K562 (cell line): ENCODE data around the gene HEPHL1. TPM values are rescaled to one million over a fixed set of nuclear protein-coding genes. Genes with fewer than 3 reads are reported as not detected.

Experiments
- BRD4 ChIP-seq: fragments of 200-600 bp; sonication (generic); IDR thresholded peaks from 2 replicates; pipeline ENCODE4 v1.6.1; 2017; ENCODE audit warnings: inconsistent platforms
- CEBPB ChIP-seq: fragments of 450-650 bp; IDR thresholded peaks from 2 replicates; pipeline ENCODE4 v1.6.1; 2016; ENCODE audit warnings: missing genetic modification characterization, missing compliant biosample characterization
- CREB1 ChIP-seq, 2 experiments: sonication (generic) in 1 of 2; formaldehyde crosslinking in 1 of 2; IDR thresholded peaks; 2 replicates each; pipeline versions ENCODE4 v1.6.1 to v1.8.0; 2012 to 2022; ENCODE audit warnings: inconsistent platforms in 1 of 2, mild to moderate bottlenecking in 1 of 2, missing genetic modification reagents in 1 of 2, moderate library complexity in 1 of 2
- FOXJ3 ChIP-seq: sonication (generic); formaldehyde crosslinking; IDR thresholded peaks from 2 replicates; pipeline ENCODE4 v1.4.0; 2020; ENCODE audit warnings: mild to moderate bottlenecking, missing genetic modification reagents
- HCFC1 ChIP-seq: IDR thresholded peaks from 2 replicates; pipeline ENCODE4 v1.6.1; 2012; ENCODE audit warnings: low read depth, low read length, improper control_type of control experiment
- ILF3 ChIP-seq: fragments of 450-650 bp; IDR thresholded peaks from 2 replicates; pipeline ENCODE4 v1.6.1; 2018; ENCODE audit warnings: antibody characterized with exemption, mild to moderate bottlenecking, moderate library complexity, borderline replicate concordance
- MTA3 ChIP-seq: fragments of 450-650 bp; formaldehyde crosslinking; IDR thresholded peaks from 2 replicates; pipeline ENCODE4 v1.6.1; 2017; ENCODE audit warnings: mild to moderate bottlenecking, borderline replicate concordance
- NFIX ChIP-seq: fragments of 250-450 bp; sonication (Bioruptor Pico); IDR thresholded peaks from 2 replicates; pipeline ENCODE4 v1.4.0; 2020; ENCODE audit warnings: low read depth, mild to moderate bottlenecking, moderate library complexity
- PHF21A ChIP-seq: fragments of 450-650 bp; IDR thresholded peaks from 2 replicates; pipeline ENCODE4 v1.6.1; 2017; ENCODE audit warnings: low read depth, borderline replicate concordance
- PYGO2 ChIP-seq: fragments of 450-650 bp; IDR thresholded peaks from 2 replicates; pipeline ENCODE4 v1.6.1; 2016; ENCODE audit warnings: mild to moderate bottlenecking, missing genetic modification characterization, moderate library complexity, missing compliant biosample characterization
- SIN3B ChIP-seq: fragments of 450-650 bp; IDR thresholded peaks from 2 replicates; pipeline ENCODE4 v1.6.1; 2017; ENCODE audit warnings: low read depth, mild to moderate bottlenecking, moderate library complexity
- THRAP3 ChIP-seq: fragments of 450-650 bp; IDR thresholded peaks from 2 replicates; pipeline ENCODE4 v1.6.1; 2016; ENCODE audit warnings: mild to moderate bottlenecking, inconsistent platforms, borderline replicate concordance
- TOE1 ChIP-seq, 2 experiments: fragments of 450-650 bp in 1 of 2; sonication (generic) in 1 of 2; formaldehyde crosslinking in 1 of 2; IDR thresholded peaks; 2 replicates each; pipeline versions ENCODE4 v1.7.1 to v1.8.0; 2016 to 2022; ENCODE audit warnings: borderline replicate concordance in 2 of 2, mild to moderate bottlenecking in 2 of 2, antibody characterized with exemption in 1 of 2, inconsistent platforms in 1 of 2, low read depth in 1 of 2, missing genetic modification reagents in 1 of 2, moderate library complexity in 1 of 2
- ZNF146 ChIP-seq: IDR thresholded peaks from one replicate; pipeline ENCODE4 v1.6.1; 2018; ENCODE audit warnings: missing compliant biosample characterization; ENCODE audit not compliant: unreplicated experiment
- ZNF165 ChIP-seq: fragments of 250-450 bp; sonication (Bioruptor Pico); IDR thresholded peaks from 2 replicates; pipeline ENCODE4 v1.4.0; 2020; ENCODE audit warnings: borderline replicate concordance
- ZNF175 ChIP-seq: fragments of 200-800 bp; sonication (Bioruptor generic); IDR thresholded peaks from 2 replicates; pipeline ENCODE4 v1.6.1; 2016; ENCODE audit warnings: low read depth, mild to moderate bottlenecking, missing genetic modification characterization, missing compliant biosample characterization
- ZNF76 ChIP-seq: fragments of 250-450 bp; sonication (Bioruptor Pico); IDR thresholded peaks from 2 replicates; pipeline ENCODE4 v1.4.0; 2020; ENCODE audit warnings: mild to moderate bottlenecking, moderate library complexity, borderline replicate concordance
- polyA plus RNA-seq, 8 experiments: library from polyadenylated mRNA; depleted of rRNA in 4 of 8; stranded (reverse) in 5 of 8; unstranded in 3 of 8; fragments of >200 nt; fragmentation: Nextera tagmentation in 2 of 8; fragmentation: Illumina TruSeq in 1 of 8; extraction: Ambion mirVana in 2 of 8; extraction: Trizol in 1 of 8; gene quantifications; 2 replicates each; pipeline versions ENCODE4 v1.2.1 to v1.2.3, GENCODE V29; 2011 to 2014; ENCODE audit warnings: inconsistent platforms in 1 of 8, missing spikeins in 1 of 8
- total RNA-seq, 7 experiments: library from RNA; depleted of rRNA in 6 of 7; stranded (reverse); fragments of >200 nt in 6 of 7; fragmentation: Illumina TruSeq in 2 of 7; extraction: Trizol in 2 of 7; gene quantifications; 2 replicates each; pipeline versions ENCODE4 v1.2.1 to v1.2.3, GENCODE V29; 2011 to 2021; ENCODE audit warnings: low replicate concordance in 1 of 7
- TF ChIP-seq, protein P1 (sequence below): fragments of 450-650 bp; IDR thresholded peaks from 2 replicates; pipeline ENCODE4 v1.7.1; 2018; ENCODE audit warnings: mild to moderate bottlenecking, low read depth; ENCODE audit not compliant: partially characterized antibody
- TF ChIP-seq, protein P2 (sequence below), 2 experiments: fragments of 450-650 bp in 1 of 2; sonication (generic) in 1 of 2; formaldehyde crosslinking in 1 of 2; IDR thresholded peaks in 1 of 2; conservative IDR thresholded peaks in 1 of 2; 2 replicates each; pipeline versions ENCODE4 v1.6.1 to v1.8.1; 2016 to 2023; ENCODE audit warnings: mild to moderate bottlenecking in 2 of 2, moderate library complexity in 2 of 2, inconsistent platforms in 1 of 2, missing genetic modification reagents in 1 of 2
- TF ChIP-seq, protein P3 (sequence below): fragments of 250-450 bp; sonication (Bioruptor Pico); IDR thresholded peaks from 2 replicates; pipeline ENCODE4 v1.4.0; 2020; ENCODE audit warnings: mild to moderate bottlenecking, moderate library complexity, borderline replicate concordance

Gene HEPHL1
- total and polyA plus RNA-seq, 9 of the 15 experiments (the other 6 are each of a cell fraction or from before 2014, with no cell fraction given), result 0.01 TPM; not detected in 8

DNA sequence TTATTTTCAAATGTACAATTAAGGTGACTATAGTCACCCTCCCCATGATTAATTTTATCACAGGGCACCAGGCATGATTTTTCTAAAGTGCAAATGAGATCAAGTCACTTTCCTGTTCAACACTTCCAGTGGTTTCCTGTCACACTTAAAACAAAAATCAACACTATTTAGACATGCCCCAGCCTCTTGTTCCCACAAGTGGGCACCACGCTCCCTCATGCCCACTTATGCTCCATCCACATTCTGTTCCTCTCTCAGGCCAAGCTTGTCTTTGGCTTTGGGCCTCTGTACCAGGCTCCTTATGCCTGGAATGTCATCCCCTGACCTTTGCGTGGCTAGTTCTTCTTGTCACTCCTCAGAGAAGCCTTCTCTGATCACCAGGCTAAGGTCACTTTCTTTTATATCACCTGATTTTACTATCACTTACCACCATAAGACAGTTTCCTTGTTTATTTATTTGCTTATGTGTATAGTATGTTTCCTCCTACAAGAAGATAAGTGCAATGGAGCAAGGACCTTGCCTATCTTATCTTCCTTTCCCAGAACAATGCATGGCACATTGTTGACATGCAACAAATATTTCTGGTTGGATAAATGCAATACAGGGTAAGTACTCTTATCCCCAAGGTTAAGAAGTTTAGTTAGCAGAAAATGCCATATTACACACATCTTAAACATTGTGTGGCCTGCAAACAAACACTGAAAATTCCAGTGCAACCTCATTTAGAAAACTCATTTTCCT, 56.6 kb downstream of the HEPHL1 start (continued):
- no peak for TF ChIP-seq SIN3B
- TF ChIP-seq, protein P1, sequence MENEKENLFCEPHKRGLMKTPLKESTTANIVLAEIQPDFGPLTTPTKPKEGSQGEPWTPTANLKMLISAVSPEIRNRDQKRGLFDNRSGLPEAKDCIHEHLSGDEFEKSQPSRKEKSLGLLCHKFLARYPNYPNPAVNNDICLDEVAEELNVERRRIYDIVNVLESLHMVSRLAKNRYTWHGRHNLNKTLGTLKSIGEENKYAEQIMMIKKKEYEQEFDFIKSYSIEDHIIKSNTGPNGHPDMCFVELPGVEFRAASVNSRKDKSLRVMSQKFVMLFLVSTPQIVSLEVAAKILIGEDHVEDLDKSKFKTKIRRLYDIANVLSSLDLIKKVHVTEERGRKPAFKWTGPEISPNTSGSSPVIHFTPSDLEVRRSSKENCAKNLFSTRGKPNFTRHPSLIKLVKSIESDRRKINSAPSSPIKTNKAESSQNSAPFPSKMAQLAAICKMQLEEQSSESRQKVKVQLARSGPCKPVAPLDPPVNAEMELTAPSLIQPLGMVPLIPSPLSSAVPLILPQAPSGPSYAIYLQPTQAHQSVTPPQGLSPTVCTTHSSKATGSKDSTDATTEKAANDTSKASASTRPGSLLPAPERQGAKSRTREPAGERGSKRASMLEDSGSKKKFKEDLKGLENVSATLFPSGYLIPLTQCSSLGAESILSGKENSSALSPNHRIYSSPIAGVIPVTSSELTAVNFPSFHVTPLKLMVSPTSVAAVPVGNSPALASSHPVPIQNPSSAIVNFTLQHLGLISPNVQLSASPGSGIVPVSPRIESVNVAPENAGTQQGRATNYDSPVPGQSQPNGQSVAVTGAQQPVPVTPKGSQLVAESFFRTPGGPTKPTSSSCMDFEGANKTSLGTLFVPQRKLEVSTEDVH, result no peak
- TF ChIP-seq PYGO2 (tag), result no peak
- peak; percentile 62; the same call in 1 of the 2 replicates for TF ChIP-seq CEBPB (tag)
- TF ChIP-seq ZNF175, result no peak
- TF ChIP-seq HCFC1, result no peak
- TF ChIP-seq, protein P2, sequence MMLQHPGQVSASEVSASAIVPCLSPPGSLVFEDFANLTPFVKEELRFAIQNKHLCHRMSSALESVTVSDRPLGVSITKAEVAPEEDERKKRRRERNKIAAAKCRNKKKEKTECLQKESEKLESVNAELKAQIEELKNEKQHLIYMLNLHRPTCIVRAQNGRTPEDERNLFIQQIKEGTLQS (IDR thresholded peaks at IDR 0.05), result no peak
- TF ChIP-seq, protein P2 (CRISPR knock-in tag; conservative IDR thresholded peaks at IDR 0.05), result no peak
- no peak for TF ChIP-seq THRAP3
- TF ChIP-seq, protein P3, sequence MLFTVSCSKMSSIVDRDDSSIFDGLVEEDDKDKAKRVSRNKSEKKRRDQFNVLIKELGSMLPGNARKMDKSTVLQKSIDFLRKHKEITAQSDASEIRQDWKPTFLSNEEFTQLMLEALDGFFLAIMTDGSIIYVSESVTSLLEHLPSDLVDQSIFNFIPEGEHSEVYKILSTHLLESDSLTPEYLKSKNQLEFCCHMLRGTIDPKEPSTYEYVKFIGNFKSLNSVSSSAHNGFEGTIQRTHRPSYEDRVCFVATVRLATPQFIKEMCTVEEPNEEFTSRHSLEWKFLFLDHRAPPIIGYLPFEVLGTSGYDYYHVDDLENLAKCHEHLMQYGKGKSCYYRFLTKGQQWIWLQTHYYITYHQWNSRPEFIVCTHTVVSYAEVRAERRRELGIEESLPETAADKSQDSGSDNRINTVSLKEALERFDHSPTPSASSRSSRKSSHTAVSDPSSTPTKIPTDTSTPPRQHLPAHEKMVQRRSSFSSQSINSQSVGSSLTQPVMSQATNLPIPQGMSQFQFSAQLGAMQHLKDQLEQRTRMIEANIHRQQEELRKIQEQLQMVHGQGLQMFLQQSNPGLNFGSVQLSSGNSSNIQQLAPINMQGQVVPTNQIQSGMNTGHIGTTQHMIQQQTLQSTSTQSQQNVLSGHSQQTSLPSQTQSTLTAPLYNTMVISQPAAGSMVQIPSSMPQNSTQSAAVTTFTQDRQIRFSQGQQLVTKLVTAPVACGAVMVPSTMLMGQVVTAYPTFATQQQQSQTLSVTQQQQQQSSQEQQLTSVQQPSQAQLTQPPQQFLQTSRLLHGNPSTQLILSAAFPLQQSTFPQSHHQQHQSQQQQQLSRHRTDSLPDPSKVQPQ (CRISPR knock-in tag), result no peak
- TF ChIP-seq MTA3, result no peak
- TF ChIP-seq TOE1 (IDR thresholded peaks at IDR 0.05; ENCODE audit: borderline replicate concordance), result no peak
- no peak for TF ChIP-seq TOE1 (CRISPR knock-in tag; IDR thresholded peaks at IDR 0.05; ENCODE audit: borderline replicate concordance, low read depth)
- TF ChIP-seq PHF21A, result no peak
- TF ChIP-seq BRD4, result no peak
- TF ChIP-seq ZNF146, result no peak
- no peak for TF ChIP-seq ZNF76 (CRISPR knock-in tag)
- no peak for TF ChIP-seq ILF3
- no peak for TF ChIP-seq FOXJ3 (CRISPR knock-in tag)
- TF ChIP-seq ZNF165, result no peak
- no peak for TF ChIP-seq NFIX (CRISPR knock-in tag)
- no peak for TF ChIP-seq CREB1 (IDR thresholded peaks at IDR 0.05)
- TF ChIP-seq CREB1 (CRISPR knock-in tag; IDR thresholded peaks at IDR 0.05), result no peak
